ENCODE data around the gene PRR3. TPM values are rescaled to one million over a fixed set of nuclear protein-coding genes. Genes with fewer than 3 reads are reported as not detected.

Gene PRR3
- total and polyA plus RNA-seq, 2 experiments from 2014 or later: 10.9 to 15.2 TPM

- H3K9me3 Mint-ChIP-seq: no peaks in the 10 kb centered on the region
- Histone ChIP-seq H3K27ac (ENCODE audit: low read depth) (no peak overlapping the region), H2AFZ (no peak overlapping the region), H4K20me1 (replicated peaks; ENCODE audit: insufficient read depth) (peaks cover 33% of the 10 kb centered on the region; the same call in 1 of the 2 replicates), H3K36me3 (ENCODE audit: insufficient read depth) (peaks cover 37% of the 10 kb centered on the region), H3K9me2 (ENCODE audit: insufficient read depth) (no peaks in the 10 kb centered on the region), H3K27me3 (ENCODE audit: insufficient read depth) (no peaks in the 10 kb centered on the region), H3F3A (replicated peaks; ENCODE audit: low read depth) (peaks cover 27% of the 10 kb centered on the region), H3K79me2 (replicated peaks; ENCODE audit: insufficient read depth) (peaks cover 13% of the 10 kb centered on the region), H3K4me3 (no peak overlapping the region), H3K4me1 (ENCODE audit: insufficient read depth) (no peaks in the 10 kb centered on the region), H3K4me2 (no peak overlapping the region)
- DNase-seq (ENCODE audit: low spot score) (no peak), ATAC-seq (no peak)
- no peak for TF ChIP-seq STAT1 (IDR thresholded peaks at IDR 0.05; ENCODE audit: unreplicated experiment)
- no peak for TF ChIP-seq POLR2AphosphoS5 (IDR thresholded peaks at IDR 0.05; ENCODE audit: low read depth)
- TF ChIP-seq CTCF (conservative IDR thresholded peaks at IDR 0.05; ENCODE audit: low read depth in 2 of 2): no peak
- TF ChIP-seq ZNF462 (CRISPR knock-in tag; IDR thresholded peaks at IDR 0.05): no peak
- no peak for TF ChIP-seq JUNB (IDR thresholded peaks at IDR 0.05; ENCODE audit: unreplicated experiment)
- no peak for TF ChIP-seq ZNF114 (CRISPR knock-in tag; IDR thresholded peaks at IDR 0.05)
- TF ChIP-seq ETS1 (IDR thresholded peaks at IDR 0.05): no peak
- TF ChIP-seq REST (IDR thresholded peaks at IDR 0.05; ENCODE audit: unreplicated experiment): no peak
- TF ChIP-seq EZH2 (IDR thresholded peaks at IDR 0.05; ENCODE audit: low read depth, unreplicated experiment): no peak
- TF ChIP-seq NANOG (IDR thresholded peaks at IDR 0.05; ENCODE audit: borderline replicate concordance): no peak
- H3K27ac Mint-ChIP-seq: no peak overlapping the region
- no peak overlapping the region for H3K4me3 Mint-ChIP-seq
- no peaks in the 10 kb centered on the region for H3K4me1 Mint-ChIP-seq
- H3K27me3 Mint-ChIP-seq (ENCODE audit: insufficient read depth, low read depth, poor library complexity): peaks cover 3% of the 10 kb centered on the region
- peaks cover 75% of the 10 kb centered on the region for H3K36me3 Mint-ChIP-seq (ENCODE audit: low read depth)
These were observed 35.2 kb downstream of the PRR3 start for GRCh38 chr6:30592287-30592686.
